ENCODE results near the gene NCAPH2.
"Not testable (repeated sequence)": the region's sequence is repeated elsewhere in the genome, so short reads cannot be mapped to it uniquely, and the experiment has no call there.

NCAPH2 gene

GRCh38 chr22:50529897-50530579, 22.0 kb downstream of the NCAPH2 start, which contains the start of gene TYMP:
Gene TYMP (minus strand): TSS chr22:50530012. CDS start chr22:50529709, 303 bp downstream.
- H3K4me3 ChIP-seq (ENCODE audit: low read depth, low read length) = peak within 1 kb of the TSS; percentile 27
- TF ChIP-seq CTCF (IDR thresholded peaks at IDR 0.05; ENCODE audit: low read depth, low read length) = no peak
- peak; percentile 58 for DNase-seq (ENCODE audit: low read depth, low spot score)
- in situ Hi-C loops (cut with HindIII; ENCODE audit: low sequenced_read_pairs) = no loop called here

GRCh38 chr22:50530580-50530876, 22.5 kb downstream of the NCAPH2 start:
- TF ChIP-seq CTCF (IDR thresholded peaks at IDR 0.05; ENCODE audit: low read depth, low read length) = no peak
- in situ Hi-C loops (cut with HindIII; ENCODE audit: low sequenced_read_pairs) = no loop called here
- peak overlapping the region; percentile 27 for H3K4me3 ChIP-seq (ENCODE audit: low read depth, low read length)
- DNase-seq (ENCODE audit: low read depth, low spot score) = peak; percentile 14

- TF ChIP-seq CTCF (IDR thresholded peaks at IDR 0.05; ENCODE audit: low read depth, low read length) = no peak
- in situ Hi-C loops (cut with HindIII; ENCODE audit: low sequenced_read_pairs) = no loop called here
- peak overlapping the region; percentile 27 for H3K4me3 ChIP-seq (ENCODE audit: low read depth, low read length)
- peak; percentile 60 for DNase-seq (ENCODE audit: low read depth, low spot score)
Observed at GRCh38 chr22:50530877-50531545, 23.0 kb downstream of the NCAPH2 start.

GRCh38 chr22:50531546-50531961, 23.5 kb downstream of the NCAPH2 start:
- DNase-seq (ENCODE audit: low read depth, low spot score) = no peak
- no peak for TF ChIP-seq CTCF (IDR thresholded peaks at IDR 0.05; ENCODE audit: low read depth, low read length)
- in situ Hi-C loops (cut with HindIII; ENCODE audit: low sequenced_read_pairs) = no loop called here

GRCh38 chr22:50531962-50532674, 24.1 kb downstream of the NCAPH2 start:
- peak; percentile 50 for DNase-seq (ENCODE audit: low read depth, low spot score)
- H3K4me3 ChIP-seq (ENCODE audit: low read depth, low read length) = peak overlapping the region; percentile 16
- in situ Hi-C loops (cut with HindIII; ENCODE audit: low sequenced_read_pairs) = no loop called here
- TF ChIP-seq CTCF (IDR thresholded peaks at IDR 0.05; ENCODE audit: low read depth, low read length) = no peak

More at GRCh38 chr22:50531546-50531961, 23.5 kb downstream of the NCAPH2 start:
- H3K4me3 ChIP-seq (ENCODE audit: low read depth, low read length) = peak overlapping the region; percentile 16

GRCh38 chr22:50532824-50533796, 25.1 kb downstream of the NCAPH2 start:
- no peak for DNase-seq (ENCODE audit: low read depth, low spot score)
- no peak overlapping the region for H3K4me3 ChIP-seq (ENCODE audit: low read depth, low read length)
- in situ Hi-C loops (cut with HindIII; ENCODE audit: low sequenced_read_pairs) = no loop called here
- TF ChIP-seq CTCF (IDR thresholded peaks at IDR 0.05; ENCODE audit: low read depth, low read length) = no peak

GRCh38 chr22:50533856-50534711, 26.1 kb downstream of the NCAPH2 start:
- peak; percentile 49 for DNase-seq (ENCODE audit: low read depth, low spot score)
- H3K4me3 ChIP-seq (ENCODE audit: low read depth, low read length); in situ Hi-C loops (cut with HindIII; ENCODE audit: low sequenced_read_pairs): not testable (repeated sequence)
